HUES48 (cell line): Measurements from ENCODE around the gene IL18R1.

Experiments
- H3K27ac ChIP-seq: one replicate; pipeline ENCODE4 v1.7.0; 2013; ENCODE audit warnings: low read depth, low read length, inconsistent platforms
- H3K27me3 ChIP-seq: 2 replicates; pipeline ENCODE4 v1.6.1; 2013; ENCODE audit warnings: mild to moderate bottlenecking, low read length; ENCODE audit not compliant: control insufficient read depth, insufficient read depth
- H3K36me3 ChIP-seq: 2 replicates; pipeline ENCODE4 v1.6.1; 2013; ENCODE audit warnings: low read length; ENCODE audit not compliant: control insufficient read depth, insufficient read depth
- H3K4me1 ChIP-seq: 2 replicates; pipeline ENCODE4 v1.6.1; 2013; ENCODE audit warnings: mild to moderate bottlenecking, low read length; ENCODE audit not compliant: control insufficient read depth, insufficient read depth
- H3K4me3 ChIP-seq: 2 replicates; pipeline ENCODE4 v1.5.1; 2013; ENCODE audit warnings: mild to moderate bottlenecking, low read depth, low read length
- H3K9ac ChIP-seq: 2 replicates; pipeline ENCODE4 v1.6.1; 2013; ENCODE audit warnings: mild to moderate bottlenecking, low read depth, low read length, moderate library complexity
- H3K9me3 ChIP-seq: 2 replicates; pipeline ENCODE4 v1.6.1; 2013; ENCODE audit warnings: low read length; ENCODE audit not compliant: control insufficient read depth, insufficient read depth

The IL18R1 gene

GRCh38 chr2:102420290-102420689 lies 64.7 kb downstream of the IL18R1 start:
- no peak overlapping the region for H3K4me3 ChIP-seq
- no peaks in the 10 kb centered on the region for H3K4me1 ChIP-seq
- no peaks in the 10 kb centered on the region for H3K9me3 ChIP-seq
- no peak overlapping the region for H3K27ac ChIP-seq
- H3K9ac ChIP-seq: no peak overlapping the region
- no peaks in the 10 kb centered on the region for H3K36me3 ChIP-seq
- no peaks in the 10 kb centered on the region for H3K27me3 ChIP-seq

GRCh38 chr2:102421890-102422759 lies 66.5 kb downstream of the IL18R1 start:
- Histone ChIP-seq H3K4me3 (no peak overlapping the region), H3K4me1 (no peaks in the 10 kb centered on the region), H3K27ac (no peak overlapping the region), H3K36me3 (no peaks in the 10 kb centered on the region), H3K27me3 (no peaks in the 10 kb centered on the region), H3K9me3 (no peaks in the 10 kb centered on the region), H3K9ac (no peak overlapping the region)

GRCh38 chr2:102422910-102423309 lies 67.3 kb downstream of the IL18R1 start, which contains the start of gene IL18RAP:
IL18RAP (plus strand) TSS chr2:102423160; CDS start chr2:102423278, 118 bp downstream.
- Histone ChIP-seq H3K36me3 (no peaks in the 10 kb centered on the region), H3K4me3 (no peak within 1 kb of the TSS), H3K27ac (no peak within 1 kb of the TSS), H3K9ac (no peak within 1 kb of the TSS), H3K4me1 (no peaks in the 10 kb centered on the region), H3K9me3 (no peaks in the 10 kb centered on the region), H3K27me3 (no peaks in the 10 kb centered on the region)

- Histone ChIP-seq H3K36me3 (no peaks in the 10 kb centered on the region), H3K9ac (no peak overlapping the region), H3K27me3 (no peaks in the 10 kb centered on the region), H3K9me3 (no peaks in the 10 kb centered on the region), H3K27ac (no peak overlapping the region), H3K4me1 (no peaks in the 10 kb centered on the region), H3K4me3 (no peak overlapping the region)
Measured at GRCh38 chr2:102423368-102423767, 67.8 kb downstream of the IL18R1 start.

GRCh38 chr2:102424754-102425153 lies 69.2 kb downstream of the IL18R1 start:
- Histone ChIP-seq H3K27me3 (no peaks in the 10 kb centered on the region), H3K4me3 (no peak overlapping the region), H3K27ac (no peak overlapping the region), H3K9ac (no peak overlapping the region), H3K9me3 (no peaks in the 10 kb centered on the region), H3K36me3 (no peaks in the 10 kb centered on the region), H3K4me1 (no peaks in the 10 kb centered on the region)

- Histone ChIP-seq H3K9me3 (no peaks in the 10 kb centered on the region), H3K27ac (no peak overlapping the region), H3K36me3 (no peaks in the 10 kb centered on the region), H3K9ac (no peak overlapping the region), H3K27me3 (no peaks in the 10 kb centered on the region), H3K4me3 (no peak overlapping the region), H3K4me1 (no peaks in the 10 kb centered on the region)
Measured at GRCh38 chr2:102425441-102426132, 70.0 kb downstream of the IL18R1 start.

GRCh38 chr2:102427249-102427648 lies 71.7 kb downstream of the IL18R1 start:
- Histone ChIP-seq H3K4me1 (no peaks in the 10 kb centered on the region), H3K9ac (no peak overlapping the region), H3K36me3 (no peaks in the 10 kb centered on the region), H3K27ac (no peak overlapping the region), H3K27me3 (no peaks in the 10 kb centered on the region), H3K9me3 (no peaks in the 10 kb centered on the region), H3K4me3 (no peak overlapping the region)

- Histone ChIP-seq H3K36me3 (no peaks in the 10 kb centered on the region), H3K4me3 (no peak overlapping the region), H3K4me1 (no peaks in the 10 kb centered on the region), H3K27ac (no peak overlapping the region), H3K9ac (no peak overlapping the region), H3K9me3 (no peaks in the 10 kb centered on the region), H3K27me3 (no peaks in the 10 kb centered on the region)
Measured at GRCh38 chr2:102428573-102428972, 73.0 kb downstream of the IL18R1 start.

GRCh38 chr2:102432386-102432785 lies 76.8 kb downstream of the IL18R1 start:
- no peaks in the 10 kb centered on the region for H3K4me1 ChIP-seq
- H3K36me3 ChIP-seq: no peaks in the 10 kb centered on the region
- H3K9me3 ChIP-seq: no peaks in the 10 kb centered on the region
- no peak overlapping the region for H3K4me3 ChIP-seq
- no peaks in the 10 kb centered on the region for H3K27me3 ChIP-seq
- no peak overlapping the region for H3K9ac ChIP-seq
- H3K27ac ChIP-seq: no peak overlapping the region

- H3K36me3 ChIP-seq: no peaks in the 10 kb centered on the region
- no peaks in the 10 kb centered on the region for H3K27me3 ChIP-seq
Measured at GRCh38 chr2:102433973-102434654, 78.5 kb downstream of the IL18R1 start.

More at GRCh38 chr2:102433973-102434654, 78.5 kb downstream of the IL18R1 start:
- H3K27ac ChIP-seq: no peak overlapping the region
- H3K9ac ChIP-seq: no peak overlapping the region
- H3K4me3 ChIP-seq: no peak overlapping the region
- H3K4me1 ChIP-seq: no peaks in the 10 kb centered on the region
- no peaks in the 10 kb centered on the region for H3K9me3 ChIP-seq
